ENCODE data around the gene HFM1.
"Not testable (repeated sequence)": the region's sequence is repeated elsewhere in the genome, so short reads cannot be mapped to it uniquely, and the experiment has no call there.

The HFM1 gene

DNA sequence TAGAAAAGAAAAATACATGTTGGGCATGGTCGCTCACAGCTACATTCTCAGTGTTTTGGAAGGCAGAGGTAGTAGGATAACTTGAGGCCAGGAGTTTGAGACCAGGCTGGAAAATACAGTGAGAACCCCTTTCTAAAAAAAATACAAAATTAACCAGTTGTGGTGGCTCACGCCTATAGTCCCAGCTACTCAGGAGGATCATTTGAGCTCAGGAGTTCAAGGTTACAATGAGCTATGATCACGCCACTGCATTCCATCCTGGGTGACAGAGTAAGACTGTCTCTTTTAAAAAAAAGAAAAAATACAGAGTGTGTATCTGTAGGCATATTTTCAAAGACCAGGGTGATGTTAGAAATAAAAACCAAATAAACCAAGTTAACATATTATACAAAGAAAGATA lies 57.8 kb downstream of the HFM1 start:
- no peak for DNase-seq (ENCODE audit: low spot score)

GRCh38 chr1:91345395-91346005 lies 59.1 kb downstream of the HFM1 start:
- no peak for DNase-seq (ENCODE audit: low spot score)

- DNase-seq (ENCODE audit: low spot score): no peak
Measured at GRCh38 chr1:91338501-91338900, 66.1 kb downstream of the HFM1 start.

DNA sequence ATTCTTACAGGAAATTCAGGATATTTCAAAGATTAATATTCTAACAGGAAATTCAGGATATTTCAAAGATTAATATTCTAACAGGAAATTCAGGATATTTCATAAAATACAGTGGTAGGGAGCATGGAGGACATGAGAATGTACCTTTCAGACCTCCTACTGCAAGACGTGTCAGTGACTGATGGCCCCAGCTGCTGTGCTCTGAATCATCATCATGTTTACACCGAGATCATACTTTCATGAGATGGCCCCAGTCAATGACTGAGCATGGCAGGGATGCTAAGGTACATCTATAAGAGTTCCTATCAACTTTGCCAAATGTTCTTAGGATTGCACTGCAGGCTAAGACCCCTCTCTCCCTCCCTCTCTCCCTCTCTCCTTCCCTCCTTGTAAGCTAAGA lies 69.0 kb downstream of the HFM1 start:
- DNase-seq (ENCODE audit: low spot score): no peak

GRCh38 chr1:91334856-91335255 lies 69.8 kb downstream of the HFM1 start:
- no peak for DNase-seq (ENCODE audit: low spot score)

- no peak for DNase-seq (ENCODE audit: low spot score)
Measured at GRCh38 chr1:91325456-91325855, 79.2 kb downstream of the HFM1 start.

- no peak for DNase-seq (ENCODE audit: low spot score)
Measured at GRCh38 chr1:91314643-91315042, 90.0 kb downstream of the HFM1 start.

DNA sequence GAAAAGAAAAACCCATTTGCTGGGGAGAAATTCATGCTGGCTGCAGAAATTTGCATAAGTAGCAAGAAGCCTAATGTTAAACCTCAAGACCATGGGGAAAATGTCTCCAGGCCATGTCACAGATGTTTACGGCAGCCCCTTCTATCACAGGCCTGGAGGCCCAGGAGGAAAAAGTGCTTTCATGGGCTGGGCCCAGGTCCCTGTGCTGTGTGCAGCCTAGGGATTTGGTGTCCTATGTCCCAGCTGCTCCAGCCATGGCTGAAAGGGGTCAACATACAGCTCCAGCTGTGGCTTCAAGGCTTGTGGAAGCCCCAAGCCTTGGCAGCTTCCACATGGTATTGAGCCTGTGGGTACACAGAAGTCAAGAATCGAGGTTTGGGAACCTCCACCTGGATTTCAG lies 93.0 kb downstream of the HFM1 start:
- DNase-seq (ENCODE audit: low spot score): no peak

GRCh38 chr1:91308544-91308943 lies 96.1 kb downstream of the HFM1 start:
- DNase-seq (ENCODE audit: low spot score): no peak

DNA sequence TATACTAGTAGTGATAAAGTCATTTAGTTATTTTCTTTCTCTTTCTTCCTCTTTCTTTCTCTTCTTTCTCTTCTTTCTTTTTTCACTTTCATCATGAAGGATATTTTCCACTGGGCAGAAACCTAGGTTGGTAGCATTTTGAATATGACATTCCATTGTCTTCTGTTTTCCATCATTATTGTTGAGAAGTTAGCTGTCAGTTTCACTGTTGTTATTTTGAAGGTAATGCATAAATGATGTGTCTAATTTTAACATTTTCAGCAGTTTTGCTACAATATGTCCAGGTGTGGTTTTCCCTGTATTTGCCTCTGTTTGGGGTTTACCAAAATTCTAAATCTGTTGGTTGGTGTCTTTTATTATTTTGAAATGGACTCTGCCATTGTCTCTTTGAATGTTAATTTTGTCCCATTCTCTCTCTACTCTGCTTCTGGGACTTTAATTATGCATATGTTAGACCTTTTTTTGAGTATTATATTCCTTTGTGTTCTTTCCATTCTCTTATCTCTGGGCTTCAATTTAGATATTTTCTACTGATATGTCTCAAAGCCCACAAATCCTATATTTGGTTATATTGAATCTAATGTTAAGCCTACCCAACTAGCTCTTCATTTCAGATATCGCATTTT lies 96.7 kb downstream of the HFM1 start:
- no peak for DNase-seq (ENCODE audit: low spot score)

DNA sequence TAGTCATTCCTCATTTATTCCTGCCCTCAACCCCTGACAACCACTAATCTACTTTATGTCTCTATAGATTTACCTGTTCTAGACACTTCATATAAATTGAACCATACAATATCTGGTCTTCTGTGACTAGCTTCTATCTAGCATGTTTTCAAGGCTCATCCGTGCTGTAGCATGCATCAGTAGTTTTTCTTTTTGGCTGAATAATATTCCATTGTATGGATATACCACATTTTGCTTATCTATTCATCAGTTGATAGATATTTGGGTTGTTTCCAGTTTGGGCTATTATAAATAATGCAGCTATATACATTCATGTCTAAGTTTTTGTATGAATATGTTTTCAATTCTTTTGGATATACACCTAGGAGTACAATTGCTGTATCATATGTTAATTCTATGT lies 101.5 kb downstream of the HFM1 start:
- no peak for DNase-seq (ENCODE audit: low spot score)

GRCh38 chr1:91288843-91289553 lies 115.6 kb downstream of the HFM1 start:
- DNase-seq (ENCODE audit: low spot score): not testable (repeated sequence)

DNA sequence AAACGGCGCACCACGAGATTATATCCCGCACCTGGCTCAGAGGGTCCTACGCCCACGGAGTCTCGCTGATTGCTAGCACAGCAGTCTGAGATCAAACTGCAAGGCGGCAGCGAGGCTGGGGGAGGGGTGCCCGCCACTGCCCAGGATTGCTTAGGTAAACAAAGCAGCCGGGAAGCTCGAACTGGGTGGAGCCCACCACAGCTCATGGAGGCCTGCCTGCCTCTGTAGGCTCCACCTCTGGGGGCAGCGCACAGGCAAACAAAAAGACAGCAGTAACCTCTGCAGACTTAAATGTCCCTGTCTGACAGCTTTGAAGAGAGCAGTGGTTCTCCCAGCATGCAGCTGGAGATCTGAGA lies 117.7 kb downstream of the HFM1 start:
- DNase-seq (ENCODE audit: low spot score): not testable (repeated sequence)

DNA sequence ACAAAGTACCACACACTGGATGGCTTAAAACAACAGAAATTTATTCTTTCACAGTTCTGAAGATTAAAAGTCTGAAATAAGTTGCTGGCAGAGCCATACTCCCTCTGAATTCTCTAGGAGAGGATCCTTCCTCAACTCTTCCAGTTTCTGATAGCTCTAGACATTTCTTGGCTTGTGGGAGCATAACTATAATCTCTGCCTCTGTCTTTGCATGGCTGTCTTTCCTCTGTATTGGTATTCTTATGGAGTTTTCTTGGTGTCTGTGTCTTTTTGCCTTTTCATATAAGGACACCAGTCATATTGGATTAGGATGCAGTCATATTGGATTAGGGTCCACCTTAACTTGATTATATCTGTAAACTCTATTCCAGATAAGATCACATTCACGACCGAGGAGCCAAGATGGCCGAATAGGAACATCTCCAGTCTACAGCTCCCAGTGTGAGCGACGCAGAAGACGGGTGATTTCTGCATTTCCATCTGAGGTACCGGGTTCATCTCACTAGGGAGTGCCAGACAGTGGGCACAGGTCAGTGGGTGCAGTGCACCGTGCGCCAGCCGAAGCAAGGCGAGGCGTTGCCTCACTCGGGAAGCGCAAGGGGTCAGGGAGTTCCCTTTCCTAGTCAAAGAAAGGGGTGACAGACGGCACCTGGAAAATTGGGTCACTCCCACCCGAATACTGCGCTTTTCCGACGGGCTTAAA lies 118.2 kb downstream of the HFM1 start:
- DNase-seq (ENCODE audit: low spot score): not testable (repeated sequence)

- DNase-seq (ENCODE audit: low spot score): no peak
Measured at GRCh38 chr1:91283421-91283726, 121.3 kb downstream of the HFM1 start.

DNA sequence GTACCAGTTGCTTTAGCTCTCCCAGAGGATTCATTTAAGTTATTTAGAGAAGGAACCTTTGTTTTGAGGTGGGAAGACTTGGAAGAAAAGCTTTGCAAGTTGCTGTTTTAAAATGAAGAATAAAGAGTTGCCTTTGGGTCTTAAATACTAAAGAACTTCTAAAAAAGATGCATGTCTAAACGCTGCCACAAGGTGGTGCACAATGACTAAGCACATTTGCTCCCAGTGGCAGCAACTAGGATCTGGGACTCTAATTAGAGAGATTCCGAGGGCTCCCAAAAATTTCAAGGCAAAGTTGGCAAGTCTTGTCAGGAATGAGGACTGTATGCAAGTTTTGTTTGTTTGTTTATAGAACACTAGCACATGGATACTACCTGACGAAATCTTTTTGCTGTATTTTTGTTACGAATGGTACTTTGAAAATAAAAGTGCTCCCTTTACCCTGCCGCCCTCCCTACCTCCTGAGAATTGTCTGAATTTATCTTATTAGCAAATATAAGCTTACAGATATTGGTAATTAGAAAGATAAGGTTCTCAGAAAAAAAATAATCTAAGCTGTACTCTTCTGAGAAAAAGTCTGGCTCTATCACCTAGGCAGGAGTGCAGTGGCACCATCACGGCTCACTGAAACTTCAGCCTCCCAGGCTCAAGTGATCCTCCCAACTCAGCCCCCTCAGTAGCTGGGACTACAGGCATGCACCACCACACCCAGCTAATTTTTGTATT lies 121.8 kb downstream of the HFM1 start:
- peak; percentile 56 for DNase-seq (ENCODE audit: low spot score)

DNA sequence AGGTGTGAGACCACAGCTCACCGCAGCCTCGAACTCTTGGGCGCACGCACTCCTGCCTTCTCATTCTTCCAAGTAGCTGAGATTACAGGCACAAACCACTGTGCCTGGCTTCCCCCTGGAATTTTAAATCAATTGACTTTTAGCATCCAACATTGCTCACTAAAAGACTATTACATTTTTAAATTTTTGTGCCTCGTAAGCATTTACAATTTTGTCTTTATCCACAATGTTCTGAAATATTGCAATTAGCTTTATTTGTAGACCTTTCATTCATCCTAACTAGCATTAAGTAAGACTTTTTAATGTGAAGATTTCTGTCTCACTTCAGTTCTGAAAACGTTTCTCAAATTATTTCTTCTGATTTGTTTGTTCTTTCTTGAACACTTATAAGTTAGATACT lies 122.9 kb downstream of the HFM1 start:
- no peak for DNase-seq (ENCODE audit: low spot score)

GRCh38 chr1:91278754-91279153 lies 125.9 kb downstream of the HFM1 start:
- peak; percentile 17 for DNase-seq (ENCODE audit: low spot score)

- no peak for DNase-seq (ENCODE audit: low spot score)
Measured at GRCh38 chr1:91273875-91274274, 130.8 kb downstream of the HFM1 start.

GRCh38 chr1:91261655-91262054 lies 143.0 kb downstream of the HFM1 start:
- no peak for DNase-seq (ENCODE audit: low spot score)

DNA sequence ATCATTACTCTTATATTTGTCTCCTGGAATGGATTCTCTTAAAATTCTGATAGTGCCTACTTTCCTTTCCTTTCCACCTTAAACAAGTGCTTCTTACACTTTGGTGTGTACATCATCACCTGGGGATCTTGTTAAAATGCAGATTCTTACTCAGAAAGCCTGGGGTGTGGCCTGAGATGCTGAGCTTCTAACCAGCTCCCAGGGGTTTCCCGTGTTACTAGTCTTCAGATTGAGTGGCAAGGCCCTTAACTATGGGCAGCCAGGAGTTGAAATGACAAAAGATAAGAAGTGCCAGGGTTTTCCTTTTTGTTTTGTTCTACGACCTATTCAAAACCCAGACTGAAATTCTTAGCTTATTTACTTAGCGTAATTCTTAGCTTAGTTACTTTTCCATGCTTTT lies 159.2 kb downstream of the HFM1 start:
- DNase-seq (ENCODE audit: low spot score): no peak

GRCh38 chr1:91244737-91245136 lies 159.9 kb downstream of the HFM1 start:
- DNase-seq (ENCODE audit: low spot score): no peak

DNA sequence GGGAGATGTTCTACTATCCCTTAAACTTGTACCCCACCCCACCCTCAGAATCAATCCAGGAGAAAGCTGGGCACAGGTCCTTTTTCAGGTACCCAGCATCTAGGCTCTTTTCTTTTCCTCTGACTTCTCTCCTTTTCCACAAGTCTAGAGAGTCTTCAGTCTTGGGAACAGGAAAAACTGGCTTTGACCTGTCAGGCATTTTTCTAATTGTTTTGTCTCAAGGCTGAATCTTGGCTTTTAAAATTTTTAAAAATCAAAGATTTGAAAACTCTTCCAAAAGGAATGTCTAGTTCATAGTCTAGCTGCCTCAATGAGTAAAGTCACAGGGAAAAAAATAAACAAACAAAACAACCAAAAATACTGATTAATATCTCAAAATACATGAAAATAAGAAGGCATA lies 161.5 kb downstream of the HFM1 start:
- DNase-seq (ENCODE audit: low spot score): no peak

Measured in SW480 (cell line).